A549 (cell line): ENCODE results near the gene PHF21A. TPM values are rescaled to one million over a fixed set of nuclear protein-coding genes. Genes with fewer than 3 reads are reported as not detected.

Experiments used
- ATAC-seq, 2 experiments: fragments of 200-7000 bp in 1 of 2; fragments of >200 bp in 1 of 2; cut with Nextera tagmentation in 1 of 2; cut with Tn5 transposase in 1 of 2; 3 replicates each; pipeline versions ENCODE4 v1.8.0 to v1.9.1; 2018 to 2020; ENCODE audit warnings: mild to moderate bottlenecking in 1 of 2, moderate library complexity in 1 of 2
- CTCF ChIA-PET: fragments of 300-600 bp; sonication (Branson Sonifier 250); formaldehyde crosslinking; extraction: SDS; loops from one replicate; lab custom pipeline; 2021; ENCODE audit warnings: antibody characterized with exemption, inconsistent platforms; lab: Yijun Ruan, JAX
- POLR2A ChIA-PET: fragments of 350-600 bp; formaldehyde crosslinking; extraction: SDS; loops from one replicate; lab custom pipeline; 2021; ENCODE audit warnings: antibody characterized with exemption, inconsistent platforms; lab: Yijun Ruan, JAX
- DNase-seq, 2 experiments: peaks; one replicate each; pipeline versions ENCODE4 v3.0.0 to v3.0.0-alpha.2; 2011 to 2016; ENCODE audit warnings: low read depth in 1 of 2, low spot score in 1 of 2
- FAIRE-seq: peaks from 2 replicates; lab custom pipeline; 2011; peaks lifted over from hg19 to GRCh38; lab: Jason Lieb, UNC
- H3K27ac ChIP-seq, 2 experiments: fragments of >200 bp; sonication (Bioruptor Twin); formaldehyde crosslinking; 3 replicates each; pipeline ENCODE4 v1.5.1; 2016 to 2017
- H3K4me1 ChIP-seq: fragments of >200 bp; sonication (Bioruptor Twin); formaldehyde crosslinking; 3 replicates; pipeline ENCODE4 v1.6.1; 2016
- H3K4me2 ChIP-seq: fragments of >200 bp; sonication (Bioruptor Twin); formaldehyde crosslinking; 3 replicates; pipeline ENCODE4 v1.6.1; 2016
- H3K4me3 ChIP-seq: fragments of >200 bp; sonication (Bioruptor Twin); formaldehyde crosslinking; 3 replicates; pipeline ENCODE4 v1.5.1; 2016
- H3K9me3 ChIP-seq: fragments of >200 bp; sonication (Bioruptor Twin); formaldehyde crosslinking; 3 replicates; pipeline ENCODE4 v1.6.1; 2016
- CBX8 ChIP-seq: fragments of 200-600 bp; sonication (generic); IDR thresholded peaks from 2 replicates; pipeline ENCODE4 v1.6.1; 2016
- CEBPB ChIP-seq, 2 experiments: fragments of >200 bp in 1 of 2; sonication (Bioruptor Twin) in 1 of 2; formaldehyde crosslinking in 1 of 2; IDR thresholded peaks; 2 replicates each; pipeline ENCODE4 v1.6.1; 2012 to 2016
- CHD2 ChIP-seq: fragments of 150-350 bp; IDR thresholded peaks from 2 replicates; pipeline ENCODE4 v1.6.1; 2014; ENCODE audit warnings: low read length; ENCODE audit not compliant: partially characterized antibody
- CHD4 ChIP-seq: fragments of 200-600 bp; sonication (generic); IDR thresholded peaks from 2 replicates; pipeline ENCODE4 v1.6.1; 2016; ENCODE audit warnings: antibody characterized with exemption, mild to moderate bottlenecking, borderline replicate concordance
- E2F6 ChIP-seq: IDR thresholded peaks from 2 replicates; pipeline ENCODE4 v1.6.1; 2012; ENCODE audit warnings: low read depth, borderline replicate concordance
- EHMT2 ChIP-seq: fragments of 200-600 bp; sonication (generic); IDR thresholded peaks from 2 replicates; pipeline ENCODE4 v1.6.1; 2016; ENCODE audit warnings: antibody characterized with exemption, low read depth, mild to moderate bottlenecking, moderate library complexity
- FOSB ChIP-seq: fragments of 250-450 bp; sonication (Bioruptor Pico); IDR thresholded peaks from 2 replicates; pipeline ENCODE4 v1.5.0; 2020; ENCODE audit warnings: mild to moderate bottlenecking, moderate library complexity
- FOSL2 ChIP-seq, 2 experiments: fragments of 450-650 bp in 1 of 2; fragments of >200 bp in 1 of 2; sonication (Bioruptor Twin) in 1 of 2; formaldehyde crosslinking; IDR thresholded peaks; 2 replicates each; pipeline versions ENCODE4 v1.5.0 to v1.6.1; 2016 to 2020; ENCODE audit warnings: mild to moderate bottlenecking in 1 of 2, moderate library complexity in 1 of 2
- HDAC2 ChIP-seq: fragments of 200-600 bp; sonication (generic); IDR thresholded peaks from 2 replicates; pipeline ENCODE4 v1.6.1; 2016
- HOXA7 ChIP-seq: fragments of 250-450 bp; sonication (Bioruptor Pico); IDR thresholded peaks from 2 replicates; pipeline ENCODE4 v1.5.0; 2020; ENCODE audit warnings: mild to moderate bottlenecking, moderate library complexity
- HOXB5 ChIP-seq: fragments of 250-450 bp; sonication (Bioruptor Pico); IDR thresholded peaks from 2 replicates; pipeline ENCODE4 v1.5.0; 2020; ENCODE audit warnings: mild to moderate bottlenecking, moderate library complexity
- JUN ChIP-seq, 2 experiments: fragments of >200 bp; sonication (Bioruptor Twin); formaldehyde crosslinking; IDR thresholded peaks; 2 replicates in 1 of 2; 3 replicates in 1 of 2; pipeline ENCODE4 v1.6.1; 2016 to 2017
- RAD21 ChIP-seq, 2 experiments: fragments of >200 bp in 1 of 2; sonication (Bioruptor Twin) in 1 of 2; formaldehyde crosslinking in 1 of 2; IDR thresholded peaks in 1 of 2; conservative IDR thresholded peaks in 1 of 2; 2 replicates in 1 of 2; 3 replicates in 1 of 2; pipeline ENCODE4 v1.6.1; 2012 to 2018; ENCODE audit warnings: inconsistent platforms in 1 of 2
- RCOR1 ChIP-seq: fragments of 150-350 bp; IDR thresholded peaks from 2 replicates; pipeline ENCODE4 v1.6.1; 2014; ENCODE audit warnings: antibody characterized with exemption, low read length, low read depth
- RFX5 ChIP-seq: fragments of 450-650 bp; IDR thresholded peaks from 2 replicates; pipeline ENCODE4 v1.7.1; 2014; ENCODE audit warnings: antibody characterized with exemption, mild to moderate bottlenecking, moderate library complexity
- RNF2 ChIP-seq: fragments of 200-600 bp; sonication (generic); IDR thresholded peaks from 2 replicates; pipeline ENCODE4 v1.6.1; 2016; ENCODE audit warnings: low read depth, mild to moderate bottlenecking, antibody characterized with exemption, moderate library complexity, borderline replicate concordance
- SMC3 ChIP-seq: fragments of >200 bp; sonication (Bioruptor Twin); formaldehyde crosslinking; IDR thresholded peaks from 3 replicates; pipeline ENCODE4 v1.6.1; 2018; ENCODE audit warnings: inconsistent platforms
- ZC3H11A ChIP-seq: fragments of 450-650 bp; IDR thresholded peaks from 2 replicates; pipeline ENCODE4 v1.6.1; 2014; ENCODE audit warnings: antibody characterized with exemption, mild to moderate bottlenecking
- WGBS: methylation state at CpG from one replicate; pipeline ENCODE4 v1.1.6; 2017; ENCODE audit errors: missing lambda C conversion rate; 5-methylcytosine and 5-hydroxymethylcytosine counted together
- polyA plus RNA-seq, 4 experiments: library from polyadenylated mRNA; depleted of rRNA in 3 of 4; stranded (reverse); fragments of >200 nt; fragmentation: RNase III in 1 of 4; extraction: RNeasy Plus Mini Kit Qiagen cat#74134 plus additional on column Dnase treatment in 1 of 4; gene quantifications; 2 replicates in 3 of 4; 3 replicates in 1 of 4; pipeline ENCODE4 v1.2.3, GENCODE V29; 2011 to 2017
- TF ChIP-seq, protein P1 (sequence below): IDR thresholded peaks from 2 replicates; pipeline ENCODE4 v1.6.1; 2012
- TF ChIP-seq, protein P2 (sequence below): fragments of >200 bp; sonication (Bioruptor Twin); formaldehyde crosslinking; IDR thresholded peaks from 3 replicates; pipeline ENCODE4 v1.5.1; 2016

The PHF21A gene
- polyA plus RNA-seq, 2 of the 4 experiments (the other 2 are of a cell fraction) = 20.0 to 31.9 TPM

- CTCF ChIA-PET = interaction anchor here (0.6 to 4.2 kb wide), 7 partner anchors 35 to 187 kb away, joined by 3 to 24 read pairs (median 3); no protein-coding TSS in a partner anchor
- Histone ChIP-seq H3K9me3 (no peaks in the 10 kb centered on the region), H3K4me2 (peak overlapping the region; percentile 55)
- DNase-seq (peak; percentile 91 to 97), ATAC-seq (peak; percentile 97 to 99)
- WGBS = 3% methylated on average over 5 of the region's 5 CpGs
- TF ChIP-seq RFX5 = no peak
- TF ChIP-seq, protein P1, sequence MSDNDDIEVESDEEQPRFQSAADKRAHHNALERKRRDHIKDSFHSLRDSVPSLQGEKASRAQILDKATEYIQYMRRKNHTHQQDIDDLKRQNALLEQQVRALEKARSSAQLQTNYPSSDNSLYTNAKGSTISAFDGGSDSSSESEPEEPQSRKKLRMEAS = peak; percentile 38; the same call in 1 of the 2 replicates
- TF ChIP-seq CHD4 = no peak
- TF ChIP-seq JUN (IDR thresholded peaks at IDR 0.05) = 0 out of 5 replicates have a peak, but pooled peaks of 1 of the 2 experiments have one; percentile 35
- TF ChIP-seq SMC3 = peak; percentile 54
- no peak for TF ChIP-seq FOSL2 (IDR thresholded peaks at IDR 0.05)
- TF ChIP-seq FOSL2 (CRISPR knock-in tag; IDR thresholded peaks at IDR 0.05) = peak; percentile 11; the same call in 1 of the 2 replicates
- TF ChIP-seq, protein P2, sequence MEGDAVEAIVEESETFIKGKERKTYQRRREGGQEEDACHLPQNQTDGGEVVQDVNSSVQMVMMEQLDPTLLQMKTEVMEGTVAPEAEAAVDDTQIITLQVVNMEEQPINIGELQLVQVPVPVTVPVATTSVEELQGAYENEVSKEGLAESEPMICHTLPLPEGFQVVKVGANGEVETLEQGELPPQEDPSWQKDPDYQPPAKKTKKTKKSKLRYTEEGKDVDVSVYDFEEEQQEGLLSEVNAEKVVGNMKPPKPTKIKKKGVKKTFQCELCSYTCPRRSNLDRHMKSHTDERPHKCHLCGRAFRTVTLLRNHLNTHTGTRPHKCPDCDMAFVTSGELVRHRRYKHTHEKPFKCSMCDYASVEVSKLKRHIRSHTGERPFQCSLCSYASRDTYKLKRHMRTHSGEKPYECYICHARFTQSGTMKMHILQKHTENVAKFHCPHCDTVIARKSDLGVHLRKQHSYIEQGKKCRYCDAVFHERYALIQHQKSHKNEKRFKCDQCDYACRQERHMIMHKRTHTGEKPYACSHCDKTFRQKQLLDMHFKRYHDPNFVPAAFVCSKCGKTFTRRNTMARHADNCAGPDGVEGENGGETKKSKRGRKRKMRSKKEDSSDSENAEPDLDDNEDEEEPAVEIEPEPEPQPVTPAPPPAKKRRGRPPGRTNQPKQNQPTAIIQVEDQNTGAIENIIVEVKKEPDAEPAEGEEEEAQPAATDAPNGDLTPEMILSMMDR = peak; percentile 65
- no peak for TF ChIP-seq FOSB (CRISPR knock-in tag)
- peak; percentile 57 to 71 for TF ChIP-seq RAD21 (conservative IDR thresholded peaks at IDR 0.05 in 1 of 2, IDR thresholded peaks at IDR 0.05 in 1 of 2)
- peak; percentile 69 to 94 for TF ChIP-seq CEBPB (IDR thresholded peaks at IDR 0.05)
- TF ChIP-seq, all 56 proteins: peak for 7
- H3K4me3 ChIP-seq = no peak overlapping the region
- POLR2A ChIA-PET = interaction anchor here (1.3 kb wide), 1 partner anchor 116 kb away, joined by 9 read pairs; no protein-coding TSS in a partner anchor
- H3K27ac ChIP-seq = peak overlapping the region; percentile 43 to 79
- peak; percentile 68 for FAIRE-seq
- H3K4me1 ChIP-seq = peaks cover 20% of the 10 kb centered on the region
These were observed 5.9 kb upstream of the PHF21A start for GRCh38 chr11:46127150-46127638.

DNA sequence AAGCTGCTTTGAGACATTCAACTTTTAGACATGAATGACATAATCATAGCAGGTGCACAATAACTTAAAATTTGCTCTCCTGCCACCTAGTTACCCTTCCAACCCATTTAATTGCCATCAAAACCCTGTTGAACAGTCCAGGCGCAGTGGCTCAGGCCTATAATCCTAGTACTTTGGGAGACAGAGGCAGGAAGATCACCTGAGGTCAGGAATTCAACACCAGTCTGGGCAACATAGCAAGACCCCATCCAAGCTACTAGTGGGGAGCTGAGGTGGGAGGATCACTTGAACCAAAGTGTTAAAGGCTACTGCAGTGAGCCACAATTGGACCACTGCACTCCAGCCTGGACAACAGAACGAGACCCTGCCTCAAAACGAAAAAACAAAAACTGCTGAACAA lies 4.0 kb upstream of the PHF21A start:
- no peak for DNase-seq
- Histone ChIP-seq H3K4me2 (no peak overlapping the region), H3K27ac (no peak overlapping the region)
- no peak for TF ChIP-seq HDAC2
- no peak for TF ChIP-seq HOXA7 (CRISPR knock-in tag)
- no peak for TF ChIP-seq RNF2
- TF ChIP-seq CBX8 = no peak
- TF ChIP-seq CEBPB (IDR thresholded peaks at IDR 0.05) = no peak
- TF ChIP-seq, protein P1 = no peak
- no peak for TF ChIP-seq ZC3H11A
- no peak for TF ChIP-seq CHD2
- no peak for TF ChIP-seq RCOR1
- TF ChIP-seq HOXB5 (CRISPR knock-in tag) = no peak
- TF ChIP-seq EHMT2 = no peak
- no peak for TF ChIP-seq E2F6
- TF ChIP-seq, all 56 proteins: peak for 0
- CTCF ChIA-PET = interaction anchor here (0.6 to 4.1 kb wide), 6 partner anchors 14 to 181 kb away, joined by 3 to 24 read pairs (median 3); no protein-coding TSS in a partner anchor
- H3K9me3 ChIP-seq = no peaks in the 10 kb centered on the region
- peaks cover 20% of the 10 kb centered on the region for H3K4me1 ChIP-seq
- no peak overlapping the region for H3K4me3 ChIP-seq
- WGBS = 88% methylated on average over 3 of the region's 3 CpGs
- FAIRE-seq = no peak
- POLR2A ChIA-PET = no interaction called here
- no peak for ATAC-seq
